HEK293T (cell line): ENCODE results near the gene GABRB3.

Experiments used
- BHLHE40 ChIP-seq: fragments of 450-650 bp; IDR thresholded peaks from 2 replicates; pipeline ENCODE4 v1.6.1; 2016; ENCODE audit warnings: mild to moderate bottlenecking, moderate library complexity, borderline replicate concordance
- CTBP1 ChIP-seq: fragments of 450-650 bp; IDR thresholded peaks from 2 replicates; pipeline ENCODE4 v1.6.1; 2016; ENCODE audit warnings: borderline replicate concordance
- ELF4 ChIP-seq: fragments of 450-650 bp; IDR thresholded peaks from 2 replicates; pipeline ENCODE4 v1.6.1; 2017; ENCODE audit warnings: antibody characterized with exemption
- FOXA1 ChIP-seq: fragments of 450-650 bp; IDR thresholded peaks from 2 replicates; pipeline ENCODE4 v1.6.1; 2016; ENCODE audit warnings: mild to moderate bottlenecking
- FOXK2 ChIP-seq: fragments of 450-650 bp; IDR thresholded peaks from 2 replicates; pipeline ENCODE4 v1.6.1; 2016; ENCODE audit warnings: mild to moderate bottlenecking
- FOXM1 ChIP-seq: fragments of 450-650 bp; IDR thresholded peaks from 2 replicates; pipeline ENCODE4 v1.6.1; 2017; ENCODE audit warnings: mild to moderate bottlenecking, borderline replicate concordance
- L3MBTL2 ChIP-seq: fragments of 450-650 bp; conservative IDR thresholded peaks from 2 replicates; pipeline ENCODE4 v1.6.1; 2016; ENCODE audit warnings: mild to moderate bottlenecking
- NFRKB ChIP-seq: fragments of 450-650 bp; IDR thresholded peaks from 2 replicates; pipeline ENCODE4 v1.6.1; 2016; ENCODE audit warnings: mild to moderate bottlenecking, moderate library complexity
- PKNOX1 ChIP-seq: fragments of 450-650 bp; IDR thresholded peaks from 2 replicates; pipeline ENCODE4 v1.6.1; 2016
- SP1 ChIP-seq: fragments of 450-650 bp; IDR thresholded peaks from 2 replicates; pipeline ENCODE4 v1.6.1; 2017
- SUZ12 ChIP-seq: fragments of 450-650 bp; IDR thresholded peaks from 2 replicates; pipeline ENCODE4 v1.6.1; 2016; ENCODE audit warnings: mild to moderate bottlenecking
- TARDBP ChIP-seq: fragments of 450-650 bp; IDR thresholded peaks from 2 replicates; pipeline ENCODE4 v1.6.1; 2016
- ZNF384 ChIP-seq: fragments of 450-650 bp; IDR thresholded peaks from 2 replicates; pipeline ENCODE4 v1.6.1; 2016

- TF ChIP-seq ELF4 (no peak), SUZ12 (no peak), PKNOX1 (no peak), L3MBTL2 (no peak), CTBP1 (no peak), FOXA1 (no peak), SP1 (no peak), NFRKB (no peak), ZNF384 (no peak), BHLHE40 (no peak), FOXK2 (no peak), FOXM1 (no peak), TARDBP (no peak)
Measured at GRCh38 chr15:26662283-26662682, 110.6 kb downstream of the GABRB3 start.
